H9 (cell line): ENCODE data around the gene SETD5. TPM values are rescaled to one million over a fixed set of nuclear protein-coding genes. Genes with fewer than 3 reads are reported as not detected.

Experiments used
- DNase-seq: peaks from one replicate; pipeline ENCODE4 v3.0.0-alpha.2; 2017
- H2AFZ ChIP-seq: one replicate; pipeline ENCODE4 v1.6.1; 2013; ENCODE audit warnings: mild to moderate bottlenecking, low read length, control low read depth, moderate library complexity
- H2AK5ac ChIP-seq: 2 replicates; pipeline ENCODE4 v1.6.1; 2013; ENCODE audit warnings: low read length, control low read depth, mixed read lengths; ENCODE audit not compliant: insufficient read length
- H2BK120ac ChIP-seq: one replicate; pipeline ENCODE4 v1.6.1; 2013; ENCODE audit warnings: low read depth, mild to moderate bottlenecking, low read length, control low read depth, inconsistent platforms; ENCODE audit not compliant: poor library complexity, severe bottlenecking
- H2BK12ac ChIP-seq: 2 replicates; pipeline ENCODE4 v1.6.1; 2013; ENCODE audit warnings: low read length, control low read depth, mixed read lengths, low read depth; ENCODE audit not compliant: insufficient read length
- H2BK15ac ChIP-seq: 2 replicates; pipeline ENCODE4 v1.6.1; 2013; ENCODE audit warnings: low read depth, low read length, control low read depth
- H2BK20ac ChIP-seq: one replicate; pipeline ENCODE4 v1.6.1; 2013; ENCODE audit warnings: low read depth, mild to moderate bottlenecking, low read length, control low read depth, inconsistent platforms; ENCODE audit not compliant: poor library complexity, severe bottlenecking
- H2BK5ac ChIP-seq: 2 replicates; pipeline ENCODE4 v1.6.1; 2013; ENCODE audit warnings: low read length, control low read depth, mixed read lengths; ENCODE audit not compliant: insufficient read length
- H3K14ac ChIP-seq: 2 replicates; pipeline ENCODE4 v1.6.1; 2013; ENCODE audit warnings: low read length, control low read depth; ENCODE audit not compliant: insufficient read depth
- H3K18ac ChIP-seq: 2 replicates; pipeline ENCODE4 v1.6.1; 2013; ENCODE audit warnings: low read depth, mild to moderate bottlenecking, mixed read lengths, low read length, control low read depth; ENCODE audit not compliant: insufficient read length
- H3K23ac ChIP-seq: 2 replicates; pipeline ENCODE4 v1.6.1; 2013; ENCODE audit warnings: low read length, control low read depth, mixed read lengths, low read depth; ENCODE audit not compliant: insufficient read length
- H3K23me2 ChIP-seq: 2 replicates; pipeline ENCODE4 v1.6.1; 2013; ENCODE audit warnings: low read depth, mild to moderate bottlenecking, mixed read lengths, low read length, control low read depth; ENCODE audit not compliant: insufficient read length, poor library complexity, severe bottlenecking
- H3K27ac ChIP-seq: 2 replicates; pipeline ENCODE4 v1.5.1; 2013; ENCODE audit warnings: low read length, control low read depth, mixed read lengths, low read depth; ENCODE audit not compliant: insufficient read length
- H3K27me3 ChIP-seq: 2 replicates; pipeline ENCODE4 v1.6.1; 2013; ENCODE audit warnings: low read length, control low read depth, inconsistent platforms; ENCODE audit not compliant: insufficient read depth
- H3K4ac ChIP-seq: 2 replicates; pipeline ENCODE4 v1.6.1; 2013; ENCODE audit warnings: low read depth, mild to moderate bottlenecking, control low read depth, inconsistent platforms, low read length, moderate library complexity
- H3K4me1 ChIP-seq: 2 replicates; pipeline ENCODE4 v1.6.1; 2013; ENCODE audit warnings: low read length, control low read depth, inconsistent platforms; ENCODE audit not compliant: insufficient read depth
- H3K4me2 ChIP-seq: 2 replicates; pipeline ENCODE4 v1.6.1; 2013; ENCODE audit warnings: low read length, control low read depth, mixed read lengths; ENCODE audit not compliant: insufficient read length, insufficient read depth
- H3K56ac ChIP-seq: 2 replicates; pipeline ENCODE4 v1.6.1; 2013; ENCODE audit warnings: low read depth, mild to moderate bottlenecking, mixed read lengths, low read length, control low read depth; ENCODE audit not compliant: insufficient read length
- H3K79me1 ChIP-seq: 2 replicates; pipeline ENCODE4 v1.6.1; 2013; ENCODE audit warnings: low read depth, mild to moderate bottlenecking, moderate library complexity, low read length, control low read depth, inconsistent platforms; ENCODE audit not compliant: insufficient read depth, poor library complexity, severe bottlenecking
- H3K79me2 ChIP-seq: 2 replicates; pipeline ENCODE4 v1.6.1; 2013; ENCODE audit warnings: low read length, control low read depth, inconsistent platforms; ENCODE audit not compliant: insufficient read depth
- H3K9ac ChIP-seq: 2 replicates; pipeline ENCODE4 v1.6.1; 2013; ENCODE audit warnings: low read length, control low read depth, mixed read lengths; ENCODE audit not compliant: insufficient read length; ENCODE audit errors: extremely low read depth
- H3K9me3 ChIP-seq: one replicate; pipeline ENCODE4 v1.6.1; 2013; ENCODE audit warnings: low read depth, low read length, inconsistent platforms; ENCODE audit not compliant: control insufficient read depth
- H3T11ph ChIP-seq: one replicate; pipeline ENCODE4 v1.6.1; 2013; ENCODE audit warnings: mild to moderate bottlenecking, low read length, control low read depth, inconsistent platforms
- H4K20me1 ChIP-seq: one replicate; pipeline ENCODE4 v1.6.1; 2013; ENCODE audit not compliant: control insufficient read depth, insufficient read length, insufficient read depth
- H4K5ac ChIP-seq: 2 replicates; pipeline ENCODE4 v1.6.1; 2013; ENCODE audit warnings: low read depth, mild to moderate bottlenecking, mixed read lengths, low read length, control low read depth; ENCODE audit not compliant: insufficient read length
- H4K8ac ChIP-seq: replicated peaks from 2 replicates; pipeline ENCODE4 v1.6.1; 2013; ENCODE audit warnings: low read length, control low read depth, mixed read lengths, low read depth; ENCODE audit not compliant: insufficient read length
- H4K91ac ChIP-seq: 2 replicates; pipeline ENCODE4 v1.6.1; 2013; ENCODE audit warnings: low read depth, mild to moderate bottlenecking, moderate library complexity, mixed read lengths, low read length, control low read depth; ENCODE audit not compliant: insufficient read length
- H3K27ac Mint-ChIP-seq, 3 experiments: 2 replicates in 2 of 3; 3 replicates in 1 of 3; pipeline ENCODE4 v1.8.0; 2020 to 2021; ENCODE audit warnings: mixed read lengths in 3 of 3, mild to moderate bottlenecking in 1 of 3, moderate library complexity in 1 of 3
- H3K27me3 Mint-ChIP-seq: 2 replicates; pipeline ENCODE4 v1.8.0; 2021; ENCODE audit warnings: low read depth, mild to moderate bottlenecking, moderate library complexity, mixed read lengths
- H3K36me3 Mint-ChIP-seq, 3 experiments: 2 replicates in 2 of 3; 3 replicates in 1 of 3; pipeline ENCODE4 v1.8.0; 2020 to 2021; ENCODE audit warnings: low read depth in 3 of 3, mixed read lengths in 3 of 3; ENCODE audit not compliant: insufficient read depth in 1 of 3
- H3K4me1 Mint-ChIP-seq, 2 experiments: 2 replicates each; pipeline ENCODE4 v1.8.0; 2020; ENCODE audit warnings: mixed read lengths in 2 of 2
- H3K4me3 Mint-ChIP-seq, 2 experiments: 2 replicates in 1 of 2; 3 replicates in 1 of 2; pipeline ENCODE4 v1.8.0; 2020 to 2021; ENCODE audit warnings: mild to moderate bottlenecking in 2 of 2, mixed read lengths in 2 of 2, moderate library complexity in 1 of 2
- H3K9me3 Mint-ChIP-seq, 2 experiments: 2 replicates in 1 of 2; 3 replicates in 1 of 2; pipeline ENCODE4 v1.8.0; 2020; ENCODE audit warnings: mild to moderate bottlenecking in 2 of 2, mixed read lengths in 2 of 2, moderate library complexity in 1 of 2
- CTCF ChIP-seq: fragments of 200-600 bp; sonication (generic); conservative IDR thresholded peaks from 3 replicates; pipeline ENCODE4 v1.8.0; 2021; ENCODE audit warnings: antibody characterized with exemption, mild to moderate bottlenecking
- WGBS: extraction: QIAGEN DNeasy Blood & Tissue Kit; methylation state at CpG from one replicate; pipeline ENCODE4 v1.1.7; 2013; ENCODE audit warnings: missing lambda C conversion rate, low lambda C conversion rate, mixed read lengths; ENCODE audit not compliant: insufficient read length; ENCODE audit errors: extremely low coverage; 5-methylcytosine and 5-hydroxymethylcytosine counted together
- total RNA-seq: library from RNA; stranded (reverse); gene quantifications from 2 replicates; pipeline ENCODE4 v1.2.1, GENCODE V29; 2021

The SETD5 gene
- total RNA-seq, 1 experiment from 2014 or later, result 207 TPM

DNA sequence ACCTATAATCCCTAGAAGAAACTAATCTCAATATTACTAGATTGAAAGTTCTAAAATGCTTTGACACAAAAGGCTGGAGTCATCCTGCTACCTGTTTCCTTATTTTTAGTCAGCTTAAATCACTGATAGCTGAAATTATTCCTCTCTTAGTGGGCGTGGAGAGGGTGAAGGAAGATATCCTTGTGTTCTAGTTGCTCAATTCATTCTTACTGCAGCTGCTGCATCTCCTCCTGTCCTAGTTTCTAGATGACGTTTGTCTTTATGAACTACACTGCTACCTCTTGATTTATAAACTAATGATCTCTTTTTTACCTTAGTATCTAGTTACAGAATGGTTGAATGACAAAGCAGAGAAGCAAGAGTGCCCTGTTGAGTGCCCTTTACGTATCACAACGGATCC lies 50.7 kb downstream of the SETD5 start:
- H3K27ac ChIP-seq, result no peak overlapping the region
- H4K5ac ChIP-seq, result no peak overlapping the region
- H3K14ac ChIP-seq, result no peak overlapping the region
- H3K27me3 ChIP-seq, result no peaks in the 10 kb centered on the region
- no peaks in the 10 kb centered on the region for H3K9me3 Mint-ChIP-seq
- no peak overlapping the region for H3T11ph ChIP-seq
- H2AFZ ChIP-seq, result no peak overlapping the region
- no peak overlapping the region for H3K4me3 Mint-ChIP-seq
- H4K20me1 ChIP-seq, result peaks cover 3% of the 10 kb centered on the region
- no peak overlapping the region for H3K56ac ChIP-seq
- H3K23me2 ChIP-seq, result no peaks in the 10 kb centered on the region
- no peak overlapping the region for H2BK12ac ChIP-seq
- DNase-seq, result no peak
- H4K8ac ChIP-seq, result no peak overlapping the region
- H3K27ac Mint-ChIP-seq, result peak overlapping the region in 2 of 3 experiments; percentile 24 to 41; a peak in 1 of 7 replicates
- no peak overlapping the region for H3K23ac ChIP-seq
- no peak overlapping the region for H3K18ac ChIP-seq
- no peak overlapping the region for H2AK5ac ChIP-seq
- no peak overlapping the region for H2BK20ac ChIP-seq
- H3K9ac ChIP-seq, result no peak overlapping the region
- H3K27me3 Mint-ChIP-seq, result no peaks in the 10 kb centered on the region
- H4K91ac ChIP-seq, result no peak overlapping the region
- no peak overlapping the region for H3K4me2 ChIP-seq
- no peaks in the 10 kb centered on the region for H3K79me2 ChIP-seq
- H3K4me1 ChIP-seq, result no peaks in the 10 kb centered on the region
- no CpG with 5 or more reads among the region's 4 CpGs for WGBS
- H3K4me1 Mint-ChIP-seq, result no peaks in the 10 kb centered on the region
- TF ChIP-seq CTCF, result no peak
- no peak overlapping the region for H2BK5ac ChIP-seq
- H2BK120ac ChIP-seq, result no peak overlapping the region
- H2BK15ac ChIP-seq, result no peak overlapping the region
- H3K4ac ChIP-seq, result no peak overlapping the region
- H3K79me1 ChIP-seq, result peaks cover 5% of the 10 kb centered on the region
- H3K36me3 Mint-ChIP-seq, result peaks cover 51 to 92% (median 91%) of the 10 kb centered on the region in 3 experiments
- no peaks in the 10 kb centered on the region for H3K9me3 ChIP-seq
